HEK293T (cell line): Measurements from ENCODE around the gene ALPL.

Experiments
- ARNT ChIP-seq: fragments of 450-650 bp; IDR thresholded peaks from 2 replicates; pipeline ENCODE4 v1.6.1; 2017; ENCODE audit warnings: mild to moderate bottlenecking
- BHLHE40 ChIP-seq: fragments of 450-650 bp; IDR thresholded peaks from 2 replicates; pipeline ENCODE4 v1.6.1; 2016; ENCODE audit warnings: mild to moderate bottlenecking, moderate library complexity, borderline replicate concordance
- FOXA1 ChIP-seq: fragments of 450-650 bp; IDR thresholded peaks from 2 replicates; pipeline ENCODE4 v1.6.1; 2016; ENCODE audit warnings: mild to moderate bottlenecking
- FOXK2 ChIP-seq: fragments of 450-650 bp; IDR thresholded peaks from 2 replicates; pipeline ENCODE4 v1.6.1; 2016; ENCODE audit warnings: mild to moderate bottlenecking
- FOXM1 ChIP-seq: fragments of 450-650 bp; IDR thresholded peaks from 2 replicates; pipeline ENCODE4 v1.6.1; 2017; ENCODE audit warnings: mild to moderate bottlenecking, borderline replicate concordance
- SP1 ChIP-seq: fragments of 450-650 bp; IDR thresholded peaks from 2 replicates; pipeline ENCODE4 v1.6.1; 2017
- SUZ12 ChIP-seq: fragments of 450-650 bp; IDR thresholded peaks from 2 replicates; pipeline ENCODE4 v1.6.1; 2016; ENCODE audit warnings: mild to moderate bottlenecking
- TARDBP ChIP-seq: fragments of 450-650 bp; IDR thresholded peaks from 2 replicates; pipeline ENCODE4 v1.6.1; 2016

GRCh38 chr1:21509351-21510112 lies at the start of gene ALPL:
- TF ChIP-seq SP1 (no peak), ARNT (no peak), TARDBP (no peak), FOXK2 (no peak), FOXA1 (no peak), BHLHE40 (no peak), FOXM1 (no peak), SUZ12 (no peak)
